ENCODE data around the gene ATPAF1.
"Not testable (repeated sequence)": the region's sequence is repeated elsewhere in the genome, so short reads cannot be mapped to it uniquely, and the experiment has no call there.

ATPAF1 gene

DNA sequence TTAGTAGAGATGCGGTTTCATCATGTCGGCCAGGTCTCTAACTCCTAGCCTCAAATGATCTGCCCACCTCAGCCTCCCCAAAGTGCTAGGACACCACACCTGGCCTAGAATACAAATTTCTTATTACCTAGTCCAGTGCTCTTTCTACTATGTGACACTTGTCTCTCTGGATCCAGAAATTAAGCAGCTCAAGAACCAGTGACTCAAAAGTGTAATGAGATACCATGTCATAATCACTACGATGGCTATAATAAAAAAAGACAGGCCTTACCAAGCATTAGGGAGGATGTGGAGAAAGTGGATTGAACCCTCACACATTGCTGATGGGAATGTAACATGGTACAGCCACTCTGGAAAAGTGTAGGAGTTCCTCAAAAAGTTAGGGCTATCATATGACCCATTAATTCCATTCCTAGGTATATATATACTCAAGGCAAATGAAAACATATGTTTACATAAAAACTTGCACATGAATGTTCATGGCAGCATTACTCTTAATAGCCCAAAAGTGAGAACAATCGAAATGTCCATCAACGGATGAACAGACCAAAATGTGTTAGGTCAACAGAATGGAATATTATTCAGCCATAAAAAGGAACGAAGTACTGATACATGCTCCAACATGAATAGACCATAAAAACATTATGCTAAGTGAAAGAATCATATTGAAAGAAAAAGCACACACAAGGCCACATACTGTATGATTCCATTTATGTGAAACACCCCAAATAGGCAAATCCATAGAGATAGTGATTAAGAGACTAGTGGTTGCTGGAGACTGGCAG lies 11.8 kb upstream of the ATPAF1 start:
- no peak for DNase-seq

DNA sequence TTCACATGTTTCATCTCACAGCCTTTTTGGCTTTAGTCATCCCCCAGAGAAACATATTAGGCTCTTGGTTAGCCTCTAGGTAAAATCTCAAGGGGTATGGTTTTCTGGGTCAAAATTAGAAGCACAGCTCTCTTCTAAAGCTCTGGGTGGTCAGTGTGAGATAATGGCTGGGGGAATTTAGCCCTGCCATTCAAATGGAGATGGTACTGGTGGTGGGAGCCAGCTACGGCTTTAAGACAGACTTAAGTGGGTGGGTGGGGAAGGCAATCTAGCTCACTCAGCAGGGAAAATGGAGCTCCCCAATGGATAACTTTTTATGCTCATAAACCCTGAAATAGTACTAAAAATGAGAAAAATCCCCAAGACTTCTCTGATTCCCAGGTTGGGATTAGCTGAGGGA lies 9.2 kb upstream of the ATPAF1 start:
- DNase-seq: no peak

DNA sequence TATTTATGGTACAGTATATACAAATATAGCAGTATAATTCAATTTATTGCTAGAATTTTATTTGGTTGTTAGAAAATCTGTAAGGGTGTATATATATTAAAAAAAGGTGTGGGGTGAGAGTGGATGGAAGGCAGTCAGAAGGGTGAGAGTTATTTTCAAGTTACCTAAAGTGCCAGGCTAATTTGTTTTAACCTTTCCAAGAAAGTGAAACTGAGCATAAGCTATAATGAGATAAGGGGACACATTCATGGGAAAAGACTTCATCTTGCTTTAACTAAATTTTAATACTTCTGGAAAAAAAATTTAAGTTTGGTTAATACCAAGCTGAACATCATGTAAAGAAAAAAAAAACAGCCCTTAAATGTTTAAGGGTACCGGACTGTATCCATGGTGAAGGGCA lies 8.4 kb upstream of the ATPAF1 start:
- no peak for DNase-seq

DNA sequence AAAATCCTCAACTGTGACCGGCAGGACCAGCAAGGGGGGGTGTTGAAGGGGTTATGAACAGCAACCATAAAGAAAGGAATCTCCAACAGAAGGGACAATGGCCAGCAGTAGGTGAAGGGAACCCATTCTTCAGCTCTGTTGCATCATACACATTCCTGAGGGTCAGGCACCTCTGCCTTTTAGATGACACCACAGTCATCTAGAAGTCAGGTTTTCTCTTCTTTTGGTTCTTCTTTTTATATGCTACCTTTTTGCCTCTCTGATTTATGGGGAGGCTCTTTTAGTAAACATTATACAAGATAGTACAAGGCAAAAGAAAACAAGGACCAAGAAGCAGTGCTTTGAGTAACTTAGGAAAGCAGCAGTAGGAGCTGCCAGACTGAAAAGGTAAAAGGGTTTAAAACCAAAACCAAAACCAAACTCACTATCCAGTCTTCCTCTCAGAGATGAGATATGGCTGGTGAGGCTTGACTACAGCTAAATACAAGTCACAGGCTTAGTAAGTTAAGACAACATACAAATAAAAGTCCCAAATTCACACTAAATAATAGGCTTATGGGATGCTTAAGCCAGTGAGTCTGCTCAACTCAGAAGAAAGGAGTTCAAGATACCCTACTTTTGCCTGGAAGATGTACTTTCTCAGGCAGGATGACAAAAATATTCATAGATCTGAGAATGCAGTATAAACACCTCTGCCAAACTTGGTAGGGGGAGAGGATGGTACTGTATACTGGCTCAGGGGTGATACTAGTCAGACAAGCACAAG lies 7.6 kb upstream of the ATPAF1 start:
- DNase-seq: no peak

DNA sequence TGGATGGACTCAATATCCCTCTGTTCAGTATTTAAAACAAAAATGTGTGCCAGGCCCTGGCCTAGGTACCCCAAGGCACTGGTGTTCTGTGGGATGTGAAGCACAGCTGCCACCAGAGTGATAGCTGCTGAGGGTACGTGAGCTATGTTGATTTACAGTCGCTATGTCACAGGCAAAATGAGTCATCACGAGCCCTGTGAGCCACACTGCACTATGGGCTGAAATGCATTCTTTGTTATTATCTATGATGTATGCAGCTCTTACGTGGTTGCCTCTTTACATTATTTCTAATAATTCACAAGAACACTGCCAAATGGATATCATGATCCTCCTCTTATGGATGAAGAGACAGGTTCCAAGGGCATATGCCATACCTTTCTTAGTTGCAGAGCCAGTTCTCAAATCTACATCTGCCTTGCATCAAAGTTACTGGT lies 5.6 kb upstream of the ATPAF1 start:
- DNase-seq: no peak

DNA sequence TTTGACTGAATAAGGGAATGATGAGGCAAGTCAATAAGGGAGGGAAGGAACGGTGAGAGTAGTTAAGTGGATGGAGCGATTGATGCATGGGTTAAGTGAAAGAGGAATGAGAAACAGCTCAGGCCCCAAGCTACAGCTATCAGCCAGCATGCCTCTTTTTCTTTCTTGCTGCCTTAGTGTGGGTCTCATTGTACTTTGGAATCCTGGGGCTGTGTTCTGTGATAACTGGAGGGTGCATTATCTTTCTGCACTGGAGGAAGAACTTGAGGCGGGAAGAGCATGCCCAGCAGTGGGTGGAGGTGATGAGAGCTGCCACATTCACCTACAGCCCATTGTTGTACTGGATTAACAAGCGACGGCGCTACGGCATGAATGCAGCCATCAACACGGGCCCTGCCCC lies 4.5 kb upstream of the ATPAF1 start:
- no peak for DNase-seq

DNA sequence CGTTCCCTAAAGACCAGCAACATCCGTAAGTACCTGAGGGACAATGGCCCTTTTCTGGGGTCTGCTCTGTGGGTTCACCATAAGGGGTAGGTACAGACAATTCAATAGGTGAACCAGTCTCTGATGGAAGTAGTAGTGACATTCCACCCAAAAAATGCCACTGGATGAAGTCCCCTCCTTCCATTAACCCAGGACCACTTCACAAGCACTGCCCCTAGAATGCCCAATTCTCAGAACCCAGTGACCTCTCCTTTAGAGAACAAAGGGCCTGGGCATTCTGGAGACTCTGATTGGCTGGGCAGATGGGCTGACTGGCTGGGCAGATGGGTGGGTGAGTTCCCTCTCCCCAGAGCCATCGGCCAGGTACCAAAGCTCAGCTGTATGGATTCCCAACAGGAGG lies 3.4 kb upstream of the ATPAF1 start, which contains the start of gene TEX38:
TSS of gene TEX38 (plus strand) at position 301 of the 400 bp plus-strand sequence. CDS start at position 382, 81 bp downstream.
- no peak for DNase-seq

DNA sequence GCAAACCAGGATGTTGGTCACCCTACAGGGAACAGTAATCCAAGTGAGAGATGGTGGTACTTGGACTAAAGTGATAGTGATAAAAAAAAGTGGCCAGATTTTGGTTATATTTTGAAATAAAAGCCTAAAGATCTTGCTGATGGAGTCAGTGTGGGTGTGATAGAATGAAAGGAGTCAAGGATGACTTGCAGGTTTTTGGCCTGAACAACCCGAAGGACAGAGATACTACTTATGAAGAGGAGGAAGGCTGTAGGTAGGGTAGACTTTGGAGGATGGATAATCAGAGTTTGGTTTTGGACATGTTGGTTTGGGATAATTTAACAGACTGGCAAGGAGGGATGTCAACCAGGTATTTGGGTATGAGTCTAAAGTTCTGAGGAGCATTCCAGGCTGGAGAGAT lies 2.0 kb upstream of the ATPAF1 start:
- DNase-seq: no peak

DNA sequence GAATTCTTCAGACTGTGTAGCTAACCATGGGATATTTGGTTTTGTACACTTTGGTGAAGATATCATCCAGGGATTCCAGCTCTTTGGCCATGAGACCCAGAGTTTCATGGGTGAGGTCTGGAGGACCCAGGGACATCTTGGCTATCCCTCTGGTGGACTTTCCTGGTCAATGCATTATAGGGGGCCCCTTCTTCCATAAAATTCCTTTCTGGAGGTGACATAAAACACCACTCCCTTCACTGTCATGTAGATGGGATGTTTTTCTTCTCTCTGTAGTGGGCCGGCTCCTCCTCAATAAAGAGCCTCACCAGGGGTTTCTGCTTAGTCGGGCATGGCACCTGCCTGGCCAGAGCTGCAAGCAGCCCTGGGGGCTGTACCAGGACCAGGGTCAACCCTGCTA lies 2.2 kb downstream of the ATPAF1 start:
- no peak for DNase-seq

DNA sequence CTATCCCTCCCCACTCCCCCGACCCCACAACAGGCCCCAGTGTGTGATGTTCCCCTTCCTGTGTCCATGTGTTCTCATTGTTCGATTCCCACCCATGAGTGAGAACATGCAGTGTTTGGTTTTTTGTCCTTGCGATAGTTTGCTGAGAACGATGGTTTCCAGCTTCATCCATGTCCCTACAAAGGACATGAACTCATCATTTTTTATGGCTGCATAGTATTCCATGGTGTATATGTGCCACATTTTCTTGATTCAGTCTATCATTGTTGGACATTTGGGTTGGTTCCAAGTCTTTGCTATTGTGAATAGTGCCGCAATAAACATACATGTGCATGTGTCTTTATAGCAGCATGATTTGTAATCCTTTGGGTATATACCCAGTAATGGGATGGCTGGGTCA lies 5.2 kb downstream of the ATPAF1 start:
- not testable (repeated sequence) for DNase-seq

DNA sequence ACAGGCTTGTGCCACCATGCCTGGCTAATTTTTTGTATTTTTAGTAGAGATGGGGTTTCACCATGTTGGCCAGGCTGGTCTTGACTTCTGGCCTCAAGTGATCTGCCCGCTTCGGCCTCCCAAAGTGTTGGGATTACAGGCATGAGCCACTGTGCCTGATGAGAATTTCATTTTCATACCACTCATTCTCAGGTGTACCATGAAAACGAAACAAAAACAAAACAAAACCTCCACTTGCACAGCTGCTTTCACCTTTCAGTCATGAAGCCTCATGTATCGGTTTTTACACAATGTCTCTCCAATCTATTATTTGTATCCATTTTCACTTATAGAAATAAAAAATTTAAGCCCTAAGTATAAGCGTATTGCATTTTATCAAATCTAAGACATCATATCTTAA lies 8.0 kb downstream of the ATPAF1 start:
- not testable (repeated sequence) for DNase-seq

DNA sequence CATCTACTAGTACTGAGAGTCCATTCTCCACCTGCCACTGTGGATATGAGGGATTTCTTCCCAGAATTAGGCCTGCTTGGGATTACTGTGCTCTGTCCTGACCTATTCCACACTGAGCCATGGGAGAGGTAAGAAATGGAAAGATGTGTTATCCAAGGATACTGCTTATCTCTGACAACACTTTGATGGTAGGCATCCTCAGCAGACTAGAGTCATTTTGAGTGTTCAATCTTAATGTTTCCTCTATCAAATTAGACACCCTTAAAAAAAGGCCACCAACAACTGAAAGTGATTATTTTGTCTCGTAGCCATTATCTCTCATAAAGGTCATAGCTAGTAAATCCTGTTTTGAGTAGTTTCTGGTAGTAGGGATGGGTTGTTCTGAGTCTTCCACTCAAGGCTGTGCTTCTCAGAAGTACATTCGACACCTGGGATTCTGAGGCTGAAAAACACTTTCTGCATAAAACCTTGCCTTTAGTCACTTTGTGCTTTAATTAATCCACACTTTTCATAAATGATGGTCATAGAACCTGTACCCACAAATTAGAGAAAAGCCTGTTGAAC lies 8.8 kb downstream of the ATPAF1 start:
- no peak for DNase-seq

DNA sequence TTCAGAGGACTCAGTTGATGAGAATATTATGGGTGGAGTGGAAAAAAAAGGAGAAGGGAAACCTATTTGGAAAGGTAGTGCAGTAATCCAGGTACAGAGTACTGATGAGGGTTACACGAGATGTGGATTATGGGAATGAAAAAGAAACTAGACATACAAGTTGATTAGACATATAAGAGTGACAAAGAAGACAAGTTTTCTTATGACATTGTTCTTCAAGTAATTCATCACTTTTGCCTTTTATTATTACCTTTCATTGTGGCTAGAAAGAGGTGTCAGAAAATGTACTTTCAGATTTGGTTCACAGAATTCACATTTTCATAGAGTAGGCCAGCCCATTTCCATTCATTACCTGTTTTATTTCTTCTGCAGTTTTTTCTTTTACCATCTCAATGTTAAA lies 10.4 kb downstream of the ATPAF1 start:
- DNase-seq: no peak

DNA sequence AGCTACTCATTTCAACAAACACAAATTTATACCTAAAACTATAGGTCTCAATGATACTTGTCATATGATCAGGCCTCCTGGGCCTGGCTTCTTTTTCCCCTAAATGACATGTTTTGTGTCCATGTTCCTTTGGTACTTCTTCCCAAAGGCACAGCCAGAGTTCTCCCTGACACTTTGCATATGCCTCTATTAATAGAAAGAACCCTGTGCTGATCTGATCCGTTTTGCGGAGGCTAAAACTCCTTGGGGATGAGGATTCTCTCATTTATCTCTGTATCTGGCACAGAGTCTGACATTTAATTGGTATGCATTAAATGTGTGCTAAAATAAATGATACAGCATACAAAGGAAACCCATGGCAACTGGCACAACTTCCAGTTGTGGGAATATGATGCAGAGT lies 11.5 kb downstream of the ATPAF1 start:
- DNase-seq: no peak

DNA sequence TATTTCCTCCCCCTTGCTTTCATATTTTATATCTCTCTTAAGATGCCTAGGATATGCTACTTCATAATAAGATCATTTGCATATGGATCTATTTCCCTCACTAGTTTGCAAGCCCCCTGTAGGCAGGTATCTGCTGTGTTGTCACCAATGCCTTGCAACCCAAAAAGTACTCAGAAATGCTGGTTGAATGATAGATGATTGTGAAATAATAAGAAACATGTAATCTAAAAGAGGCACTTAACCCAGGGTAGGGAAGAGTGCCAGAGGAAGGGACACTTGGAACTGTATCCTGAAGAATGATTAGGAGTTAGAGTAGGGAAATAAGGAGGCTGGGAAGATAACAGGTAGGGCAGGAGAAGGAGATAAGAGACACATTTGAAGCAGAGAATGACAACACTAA lies 12.3 kb downstream of the ATPAF1 start:
- no peak for DNase-seq

DNA sequence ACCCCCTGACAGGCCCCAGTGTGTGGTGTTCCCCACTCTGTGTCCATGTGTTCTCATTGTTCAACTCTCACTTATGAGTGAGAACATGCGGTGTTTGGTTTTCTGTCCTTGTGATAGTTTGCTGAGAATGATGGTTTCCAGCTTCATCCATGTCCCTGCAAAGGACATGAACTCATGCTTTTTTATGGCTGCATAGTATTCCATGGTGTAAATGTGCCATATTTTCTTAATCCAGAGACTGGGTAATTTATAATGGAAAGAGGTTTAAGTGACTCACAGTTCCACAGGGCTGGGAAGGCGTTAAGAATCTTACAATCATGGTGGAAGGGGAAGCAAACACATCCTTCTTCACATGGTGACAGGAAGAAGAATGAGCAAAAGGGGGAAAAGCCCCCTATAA lies 13.5 kb downstream of the ATPAF1 start:
- DNase-seq: not testable (repeated sequence)

DNA sequence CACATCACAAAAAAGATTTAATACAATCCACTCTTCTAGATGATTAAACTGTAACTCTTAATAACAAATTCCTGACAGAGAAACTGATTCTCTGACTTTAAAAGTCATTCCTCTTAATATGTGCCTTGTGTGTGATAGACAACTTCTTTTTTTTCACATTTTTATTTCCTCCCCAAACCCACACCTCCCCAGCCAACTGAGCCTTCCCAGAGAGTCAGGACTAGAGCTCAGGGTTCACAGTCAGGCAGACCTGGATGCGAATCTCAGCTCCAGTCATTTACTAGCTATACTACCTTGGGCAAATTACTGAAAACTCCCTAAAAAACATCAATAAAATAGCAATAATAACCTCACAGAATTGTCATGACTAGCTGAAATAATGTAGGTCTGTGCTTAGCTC lies 14.2 kb downstream of the ATPAF1 start:
- DNase-seq: no peak

DNA sequence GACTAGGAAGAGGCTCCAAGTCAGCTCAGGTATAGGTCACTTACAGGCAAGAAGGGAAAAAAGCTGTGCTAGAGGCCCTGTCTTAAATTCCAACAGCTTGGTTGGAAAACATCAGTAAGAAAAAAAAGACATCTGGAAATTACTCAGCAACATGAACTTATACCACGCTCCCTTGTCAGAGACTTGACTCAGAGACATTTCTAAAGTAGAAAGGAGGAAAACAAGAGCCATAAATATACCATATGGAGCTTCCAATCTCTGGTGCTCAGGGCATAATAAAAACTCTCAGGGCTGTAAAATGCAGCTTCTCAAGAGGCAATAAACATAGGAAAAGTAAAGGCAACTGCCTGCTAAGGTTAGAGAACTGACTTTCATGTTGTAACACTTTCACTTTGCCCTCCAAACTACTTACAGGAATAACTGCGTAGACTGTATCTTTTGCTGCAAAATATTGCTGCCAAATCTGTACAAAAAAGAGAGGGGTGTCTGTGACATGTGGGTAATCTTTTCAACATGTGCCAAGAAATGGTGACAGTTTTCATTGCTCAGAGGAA lies 14.7 kb downstream of the ATPAF1 start:
- no peak for DNase-seq

DNA sequence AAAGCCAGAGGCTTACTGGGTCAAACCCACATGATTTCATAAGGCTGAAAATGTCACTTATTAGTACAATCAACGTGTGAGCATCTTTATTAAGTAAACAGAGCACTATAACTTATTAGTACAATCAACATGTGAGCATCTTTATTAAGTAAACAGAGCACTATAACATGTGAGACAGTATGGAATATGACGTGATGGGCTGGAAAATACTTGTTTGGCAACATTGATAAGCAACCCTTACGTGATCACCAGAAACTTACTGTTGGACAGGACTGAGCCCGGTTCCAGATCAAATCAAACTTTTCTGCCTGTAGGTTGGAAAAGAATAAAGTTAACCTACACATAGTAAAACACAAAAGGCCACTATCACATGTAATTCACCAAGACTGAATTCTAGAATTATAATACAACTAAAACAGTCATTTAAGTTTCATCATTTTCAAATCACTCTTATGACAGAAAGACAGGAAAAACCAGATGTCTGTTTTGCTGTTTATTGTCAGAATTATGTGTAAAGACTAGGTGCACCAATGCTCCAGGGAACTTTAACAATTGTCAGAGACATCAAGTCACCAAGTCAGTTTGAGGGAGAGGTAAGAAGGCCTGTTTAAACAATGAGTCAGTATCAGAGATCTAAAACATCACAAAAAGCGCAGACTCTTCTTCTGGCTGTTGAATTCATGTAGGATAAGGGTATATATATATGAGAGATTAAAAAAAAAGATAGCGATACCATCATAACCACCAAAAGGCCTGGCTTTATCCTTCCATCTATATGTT lies 15.7 kb downstream of the ATPAF1 start:
- DNase-seq: no peak

DNA sequence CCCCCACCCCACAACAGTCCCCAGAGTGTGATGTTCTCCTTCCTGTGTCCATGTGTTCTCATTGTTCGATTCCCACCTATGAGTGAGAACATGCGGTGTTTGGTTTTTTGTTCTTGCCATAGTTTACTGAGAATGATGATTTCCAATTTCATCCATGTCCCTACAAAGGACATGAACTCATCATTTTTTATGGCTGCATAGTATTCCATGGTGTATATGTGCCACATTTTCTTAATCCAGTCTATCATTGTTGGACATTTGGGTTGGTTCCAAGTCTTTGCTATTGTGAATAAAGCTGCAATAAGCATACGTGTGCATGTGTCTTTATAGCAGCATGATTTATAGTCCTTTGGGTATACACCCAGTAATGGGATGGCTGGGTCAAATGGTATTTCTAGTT lies 17.0 kb downstream of the ATPAF1 start:
- DNase-seq: not testable (repeated sequence)

DNA sequence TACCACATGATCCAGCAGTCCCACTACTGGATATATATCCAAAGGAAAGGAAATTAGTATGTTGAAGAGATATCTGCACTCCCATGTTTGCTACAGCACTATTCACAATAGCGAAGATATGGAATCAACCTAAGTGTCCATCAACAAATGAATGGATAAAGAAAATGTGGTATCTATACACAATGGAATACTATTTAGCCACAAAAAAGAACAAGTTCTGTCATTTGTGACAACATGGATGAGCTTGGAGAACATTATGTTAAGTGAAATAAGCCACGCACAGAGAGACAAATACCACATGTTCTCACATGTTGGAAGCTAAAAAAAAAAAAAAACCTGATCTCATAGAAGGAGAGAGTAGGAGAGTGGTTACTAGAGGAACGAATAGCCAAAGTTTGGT lies 17.7 kb downstream of the ATPAF1 start:
- no peak for DNase-seq

DNA sequence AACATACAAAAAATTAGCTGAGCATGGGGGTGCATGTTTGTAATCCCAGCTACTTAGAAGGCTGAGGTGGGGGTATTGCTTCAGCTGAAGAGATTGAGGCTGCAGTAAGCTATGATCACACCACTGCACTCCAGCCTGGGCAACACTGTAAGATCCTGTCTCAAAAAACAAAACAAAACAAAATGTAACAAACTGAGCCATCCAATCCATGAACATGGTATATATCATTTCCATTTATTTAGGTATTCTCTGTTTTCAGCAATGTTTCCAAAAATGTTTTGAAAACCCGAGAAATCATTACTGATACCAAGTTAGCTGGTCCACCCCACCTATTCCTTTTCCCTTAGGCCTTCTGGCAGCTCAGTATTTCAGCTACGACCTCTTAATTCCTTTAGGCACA lies 18.4 kb downstream of the ATPAF1 start:
- no peak for DNase-seq

DNA sequence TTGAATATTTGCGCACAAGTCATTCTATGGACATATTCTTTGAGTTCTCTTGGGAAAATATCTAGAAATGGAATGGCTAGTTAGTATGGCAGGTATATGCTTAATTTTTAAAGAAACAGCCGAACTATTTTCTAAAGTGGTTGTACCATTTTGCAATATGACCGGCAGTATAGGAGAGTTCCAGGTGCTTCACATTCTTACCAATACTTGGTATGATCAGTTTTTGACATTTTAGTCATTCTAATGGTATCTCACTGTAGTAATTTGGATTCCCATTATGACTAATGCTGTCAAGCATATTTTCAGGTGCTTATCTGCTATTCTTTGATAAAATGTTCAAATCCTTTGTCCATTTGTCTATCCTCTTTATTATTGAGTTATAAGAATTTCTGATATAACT lies 20.6 kb downstream of the ATPAF1 start:
- DNase-seq: no peak

Data from DMS 273 treated with DMSO at 0.1 percent for 48 hours (cell line).